ENCODE data around the gene ZBTB40. TPM values are rescaled to one million over a fixed set of nuclear protein-coding genes. Genes with fewer than 3 reads are reported as not detected.

ZBTB40 gene
- total and polyA plus RNA-seq, 2 of the 13 experiments (the other 11 are each of a cell fraction or from before 2014, with no cell fraction given), result 8.8 to 16.5 TPM

DNA sequence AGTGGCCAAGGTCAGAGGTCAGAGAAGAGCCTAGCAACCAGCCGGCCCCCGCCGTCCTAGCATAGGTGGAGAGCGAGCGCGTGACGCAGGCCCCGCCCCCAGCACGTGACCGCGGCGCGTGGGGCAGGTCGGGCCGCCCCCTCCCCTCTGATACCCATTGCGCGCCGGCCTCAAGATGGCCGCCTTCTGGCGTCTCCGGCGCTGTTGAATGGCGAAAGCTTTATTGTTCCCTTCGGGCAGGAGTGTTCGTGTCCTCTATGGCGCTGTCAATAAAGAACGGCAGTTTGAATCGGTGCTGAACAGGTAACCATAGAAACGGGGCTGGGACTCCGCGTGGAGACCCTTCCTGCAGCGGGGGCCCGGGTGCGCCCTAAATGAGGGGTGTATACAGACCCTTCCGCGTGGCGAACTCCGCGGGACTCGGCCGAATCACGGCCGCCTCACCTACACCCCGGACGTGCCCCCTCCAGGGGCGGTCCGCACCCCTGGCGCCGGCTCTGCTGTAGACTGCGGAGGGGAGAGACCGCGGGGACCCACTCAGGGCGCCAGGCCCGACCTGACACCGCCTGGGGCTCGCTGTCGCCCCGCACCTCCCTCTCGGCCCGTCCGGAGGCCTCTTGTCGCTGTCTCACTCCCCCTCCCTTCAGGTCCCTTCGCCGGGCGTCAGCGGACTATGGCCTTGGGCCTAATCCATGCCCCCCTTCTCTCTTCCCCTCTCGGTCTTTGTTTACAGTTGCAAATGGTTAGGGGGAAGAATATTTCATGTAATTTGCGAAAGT is at the start of gene ZBTB40 (continued):
- TF ChIP-seq ZNF563 (CRISPR knock-in tag; IDR thresholded peaks at IDR 0.05) (no peak), HNRNPH1 (optimal IDR thresholded peaks at IDR 0.05; ENCODE audit: low read depth, low read length) (no peak), GTF3A (CRISPR knock-in tag; conservative IDR thresholded peaks at IDR 0.05) (0 out of 2 replicates have a peak, but pooled peaks have one; percentile 29), TFDP2 (CRISPR knock-in tag; IDR thresholded peaks at IDR 0.05) (peak; percentile 70), CHCHD3 (CRISPR knock-in tag; IDR thresholded peaks at IDR 0.05) (no peak), KDM3A (CRISPR knock-in tag; IDR thresholded peaks at IDR 0.05; ENCODE audit: low read depth) (peak; percentile 97), TBX2 (CRISPR knock-in tag; IDR thresholded peaks at IDR 0.05; ENCODE audit: borderline replicate concordance) (peak; percentile 82; the same call in 1 of the 2 replicates), NBN (conservative IDR thresholded peaks at IDR 0.05) (no peak), ZNF329 (CRISPR knock-in tag; IDR thresholded peaks at IDR 0.05; ENCODE audit: low read depth) (no peak), HINFP (CRISPR knock-in tag; IDR thresholded peaks at IDR 0.05; ENCODE audit: low read depth) (0 out of 2 replicates have a peak, but pooled peaks have one; percentile 75), RARG (CRISPR knock-in tag; IDR thresholded peaks at IDR 0.05; ENCODE audit: low read depth) (no peak), MXI1 (IDR thresholded peaks at IDR 0.05; ENCODE audit: borderline replicate concordance, low read depth, low read length) (peak; percentile 77; the same call in 2 of the 3 replicates), HNRNPK (IDR thresholded peaks at IDR 0.05; ENCODE audit: low read depth, low read length, poor library complexity, severe bottlenecking) (peak; percentile 14), ZSCAN22 (CRISPR knock-in tag; IDR thresholded peaks at IDR 0.05) (0 out of 2 replicates have a peak, but pooled peaks have one; percentile 10), STAG1 (CRISPR knock-in tag; IDR thresholded peaks at IDR 0.05) (no peak)
- TF ChIP-seq, protein P1, sequence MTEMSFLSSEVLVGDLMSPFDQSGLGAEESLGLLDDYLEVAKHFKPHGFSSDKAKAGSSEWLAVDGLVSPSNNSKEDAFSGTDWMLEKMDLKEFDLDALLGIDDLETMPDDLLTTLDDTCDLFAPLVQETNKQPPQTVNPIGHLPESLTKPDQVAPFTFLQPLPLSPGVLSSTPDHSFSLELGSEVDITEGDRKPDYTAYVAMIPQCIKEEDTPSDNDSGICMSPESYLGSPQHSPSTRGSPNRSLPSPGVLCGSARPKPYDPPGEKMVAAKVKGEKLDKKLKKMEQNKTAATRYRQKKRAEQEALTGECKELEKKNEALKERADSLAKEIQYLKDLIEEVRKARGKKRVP (CRISPR knock-in tag; IDR thresholded peaks at IDR 0.05), result 0 out of 4 replicates have a peak, but pooled peaks of 1 of the 2 experiments have one; percentile 63
- TF ChIP-seq, protein P2, sequence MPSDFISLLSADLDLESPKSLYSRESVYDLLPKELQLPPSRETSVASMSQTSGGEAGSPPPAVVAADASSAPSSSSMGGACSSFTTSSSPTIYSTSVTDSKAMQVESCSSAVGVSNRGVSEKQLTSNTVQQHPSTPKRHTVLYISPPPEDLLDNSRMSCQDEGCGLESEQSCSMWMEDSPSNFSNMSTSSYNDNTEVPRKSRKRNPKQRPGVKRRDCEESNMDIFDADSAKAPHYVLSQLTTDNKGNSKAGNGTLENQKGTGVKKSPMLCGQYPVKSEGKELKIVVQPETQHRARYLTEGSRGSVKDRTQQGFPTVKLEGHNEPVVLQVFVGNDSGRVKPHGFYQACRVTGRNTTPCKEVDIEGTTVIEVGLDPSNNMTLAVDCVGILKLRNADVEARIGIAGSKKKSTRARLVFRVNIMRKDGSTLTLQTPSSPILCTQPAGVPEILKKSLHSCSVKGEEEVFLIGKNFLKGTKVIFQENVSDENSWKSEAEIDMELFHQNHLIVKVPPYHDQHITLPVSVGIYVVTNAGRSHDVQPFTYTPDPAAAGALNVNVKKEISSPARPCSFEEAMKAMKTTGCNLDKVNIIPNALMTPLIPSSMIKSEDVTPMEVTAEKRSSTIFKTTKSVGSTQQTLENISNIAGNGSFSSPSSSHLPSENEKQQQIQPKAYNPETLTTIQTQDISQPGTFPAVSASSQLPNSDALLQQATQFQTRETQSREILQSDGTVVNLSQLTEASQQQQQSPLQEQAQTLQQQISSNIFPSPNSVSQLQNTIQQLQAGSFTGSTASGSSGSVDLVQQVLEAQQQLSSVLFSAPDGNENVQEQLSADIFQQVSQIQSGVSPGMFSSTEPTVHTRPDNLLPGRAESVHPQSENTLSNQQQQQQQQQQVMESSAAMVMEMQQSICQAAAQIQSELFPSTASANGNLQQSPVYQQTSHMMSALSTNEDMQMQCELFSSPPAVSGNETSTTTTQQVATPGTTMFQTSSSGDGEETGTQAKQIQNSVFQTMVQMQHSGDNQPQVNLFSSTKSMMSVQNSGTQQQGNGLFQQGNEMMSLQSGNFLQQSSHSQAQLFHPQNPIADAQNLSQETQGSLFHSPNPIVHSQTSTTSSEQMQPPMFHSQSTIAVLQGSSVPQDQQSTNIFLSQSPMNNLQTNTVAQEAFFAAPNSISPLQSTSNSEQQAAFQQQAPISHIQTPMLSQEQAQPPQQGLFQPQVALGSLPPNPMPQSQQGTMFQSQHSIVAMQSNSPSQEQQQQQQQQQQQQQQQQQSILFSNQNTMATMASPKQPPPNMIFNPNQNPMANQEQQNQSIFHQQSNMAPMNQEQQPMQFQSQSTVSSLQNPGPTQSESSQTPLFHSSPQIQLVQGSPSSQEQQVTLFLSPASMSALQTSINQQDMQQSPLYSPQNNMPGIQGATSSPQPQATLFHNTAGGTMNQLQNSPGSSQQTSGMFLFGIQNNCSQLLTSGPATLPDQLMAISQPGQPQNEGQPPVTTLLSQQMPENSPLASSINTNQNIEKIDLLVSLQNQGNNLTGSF (CRISPR knock-in tag; IDR thresholded peaks at IDR 0.05), result no peak
- TF ChIP-seq, protein P3, sequence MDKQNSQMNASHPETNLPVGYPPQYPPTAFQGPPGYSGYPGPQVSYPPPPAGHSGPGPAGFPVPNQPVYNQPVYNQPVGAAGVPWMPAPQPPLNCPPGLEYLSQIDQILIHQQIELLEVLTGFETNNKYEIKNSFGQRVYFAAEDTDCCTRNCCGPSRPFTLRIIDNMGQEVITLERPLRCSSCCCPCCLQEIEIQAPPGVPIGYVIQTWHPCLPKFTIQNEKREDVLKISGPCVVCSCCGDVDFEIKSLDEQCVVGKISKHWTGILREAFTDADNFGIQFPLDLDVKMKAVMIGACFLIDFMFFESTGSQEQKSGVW (CRISPR knock-in tag; IDR thresholded peaks at IDR 0.05; ENCODE audit: borderline replicate concordance), result no peak; the same call in 1 of the 2 replicates

All from HepG2 (cell line).